Mucosa of rectum (tissue), 2 donors: ENCODE measurements around the gene PLXNB2.

ENCODE experiments used
- H3K27ac ChIP-seq, 2 donors: one replicate each; pipeline ENCODE4 v1.7.0; 2013; ENCODE audit warnings: inconsistent platforms in 2 of 2, low read depth in 2 of 2, low read length in 2 of 2
- H3K27me3 ChIP-seq, 2 donors: one replicate each; pipeline ENCODE4 v1.7.0; 2013; ENCODE audit warnings: low read length in 2 of 2; ENCODE audit not compliant: control insufficient read depth in 2 of 2, insufficient read depth in 2 of 2
- H3K36me3 ChIP-seq, 2 donors: one replicate each; pipeline ENCODE4 v1.7.0; 2013; ENCODE audit warnings: low read length in 2 of 2; ENCODE audit not compliant: control insufficient read depth in 2 of 2, insufficient read depth in 2 of 2
- H3K4me1 ChIP-seq, 2 donors: one replicate each; pipeline ENCODE4 v1.7.0; 2013; ENCODE audit warnings: low read length in 2 of 2, mild to moderate bottlenecking in 1 of 2; ENCODE audit not compliant: control insufficient read depth in 2 of 2, insufficient read depth in 2 of 2
- H3K4me3 ChIP-seq, 2 donors: one replicate each; pipeline ENCODE4 v1.7.0; 2013; ENCODE audit warnings: low read length in 2 of 2
- H3K9ac ChIP-seq, 2 donors: one replicate each; pipeline ENCODE4 v1.7.0; 2013; ENCODE audit warnings: low read length in 2 of 2, low read depth in 1 of 2, mild to moderate bottlenecking in 1 of 2
- H3K9me3 ChIP-seq, 2 donors: one replicate each; pipeline ENCODE4 v1.7.0; 2013; ENCODE audit warnings: low read length in 2 of 2; ENCODE audit not compliant: control insufficient read depth in 2 of 2
- donor health status: healthy.
- donor health status: Normal muscosa, but diverticular disease.

PLXNB2 gene

GRCh38 chr22:50304528-50305392, 2.7 kb downstream of the PLXNB2 start:
- H3K4me1 ChIP-seq: peaks cover 69 to 77% of the 10 kb centered on the region in 2 donors
- H3K9ac ChIP-seq: peak overlapping the region; percentile 68 to 93
- H3K27me3 ChIP-seq: no peaks in the 10 kb centered on the region
- H3K4me3 ChIP-seq: peak overlapping the region; percentile 82 to 84
- H3K36me3 ChIP-seq: no peaks in the 10 kb centered on the region
- peak overlapping the region; percentile 91 to 95 for H3K27ac ChIP-seq
- no peaks in the 10 kb centered on the region for H3K9me3 ChIP-seq

- peaks cover 66 to 76% of the 10 kb centered on the region in 2 donors for H3K4me1 ChIP-seq
- no peaks in the 10 kb centered on the region for H3K27me3 ChIP-seq
- peak overlapping the region; percentile 60 for H3K9ac ChIP-seq
- H3K4me3 ChIP-seq: peak overlapping the region in 1 of 2 donors; percentile 14
- H3K36me3 ChIP-seq: no peaks in the 10 kb centered on the region
- H3K9me3 ChIP-seq: no peaks in the 10 kb centered on the region
- H3K27ac ChIP-seq: peak overlapping the region; percentile 91 to 95
Observed at GRCh38 chr22:50303848-50304527, 3.5 kb downstream of the PLXNB2 start.

GRCh38 chr22:50303515-50303847, 4.0 kb downstream of the PLXNB2 start:
- peak overlapping the region; percentile 60 for H3K9ac ChIP-seq
- H3K27ac ChIP-seq: peak overlapping the region; percentile 91 to 95
- H3K4me1 ChIP-seq: peaks cover 65 to 76% of the 10 kb centered on the region in 2 donors
- no peaks in the 10 kb centered on the region for H3K27me3 ChIP-seq
- H3K9me3 ChIP-seq: no peaks in the 10 kb centered on the region
- no peak overlapping the region for H3K4me3 ChIP-seq
- no peaks in the 10 kb centered on the region for H3K36me3 ChIP-seq

DNA sequence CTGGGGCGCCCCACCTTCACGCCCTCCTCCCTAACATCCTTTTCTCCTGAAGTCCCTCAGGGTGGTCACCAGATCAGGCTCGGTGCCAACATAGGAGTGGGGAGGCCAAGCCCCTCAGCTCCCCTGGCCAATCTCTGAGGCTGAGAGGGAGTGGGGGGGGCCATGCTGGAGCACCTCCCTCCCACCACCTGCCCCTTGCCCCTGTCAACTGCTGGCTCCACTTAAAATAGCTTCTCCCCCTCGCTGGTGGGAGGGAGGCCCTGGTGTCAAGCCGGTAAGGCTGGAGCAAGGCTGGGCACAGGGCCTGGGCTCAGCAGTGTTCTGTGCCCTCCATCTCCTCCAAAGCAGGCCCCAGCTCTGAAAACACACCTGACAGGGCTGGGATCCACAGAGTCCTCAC, 4.9 kb downstream of the PLXNB2 start:
- Histone ChIP-seq H3K27ac (peak overlapping the region; percentile 91 to 95), H3K4me1 (peaks cover 63 to 78% of the 10 kb centered on the region in 2 donors), H3K27me3 (no peaks in the 10 kb centered on the region), H3K4me3 (no peak overlapping the region), H3K9ac (peak overlapping the region in 1 of 2 donors; percentile 60), H3K9me3 (no peaks in the 10 kb centered on the region), H3K36me3 (peaks cover 0 to 2% of the 10 kb centered on the region in 2 donors)

GRCh38 chr22:50302041-50302541, 5.4 kb downstream of the PLXNB2 start:
- Histone ChIP-seq H3K27ac (peak overlapping the region; percentile 45 to 52), H3K36me3 (peaks cover 0 to 4% of the 10 kb centered on the region in 2 donors), H3K9me3 (no peaks in the 10 kb centered on the region), H3K9ac (peak overlapping the region in 1 of 2 donors; percentile 60), H3K4me3 (no peak overlapping the region), H3K4me1 (peaks cover 67 to 82% of the 10 kb centered on the region in 2 donors), H3K27me3 (no peaks in the 10 kb centered on the region)

DNA sequence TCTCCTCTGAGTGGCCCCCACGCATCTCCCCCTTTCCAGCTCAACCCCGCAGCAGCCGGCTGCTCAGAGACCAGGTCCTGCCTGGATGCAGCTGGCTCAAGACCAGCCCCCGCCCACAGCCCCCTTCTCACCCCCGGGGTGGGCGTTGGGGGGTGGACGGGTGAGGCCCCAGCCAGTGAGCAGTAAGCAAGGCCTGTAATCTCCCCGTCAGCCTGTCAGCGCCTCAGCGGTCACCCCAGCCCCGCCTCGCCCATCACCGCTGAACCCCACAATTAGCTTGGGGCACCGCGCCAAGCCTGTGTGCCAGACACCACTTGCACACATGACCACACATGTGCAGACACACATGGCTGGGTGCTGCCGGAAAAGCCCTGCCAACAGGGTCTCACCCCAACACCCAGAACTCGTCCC, 5.9 kb downstream of the PLXNB2 start:
- peak overlapping the region in 1 of 2 donors; percentile 60 for H3K9ac ChIP-seq
- H3K36me3 ChIP-seq: peaks cover 0 to 4% of the 10 kb centered on the region in 2 donors
- no peaks in the 10 kb centered on the region for H3K9me3 ChIP-seq
- no peaks in the 10 kb centered on the region for H3K27me3 ChIP-seq
- H3K4me3 ChIP-seq: no peak overlapping the region
- H3K4me1 ChIP-seq: peaks cover 70 to 88% of the 10 kb centered on the region in 2 donors
- peak overlapping the region; percentile 45 to 52 for H3K27ac ChIP-seq

DNA sequence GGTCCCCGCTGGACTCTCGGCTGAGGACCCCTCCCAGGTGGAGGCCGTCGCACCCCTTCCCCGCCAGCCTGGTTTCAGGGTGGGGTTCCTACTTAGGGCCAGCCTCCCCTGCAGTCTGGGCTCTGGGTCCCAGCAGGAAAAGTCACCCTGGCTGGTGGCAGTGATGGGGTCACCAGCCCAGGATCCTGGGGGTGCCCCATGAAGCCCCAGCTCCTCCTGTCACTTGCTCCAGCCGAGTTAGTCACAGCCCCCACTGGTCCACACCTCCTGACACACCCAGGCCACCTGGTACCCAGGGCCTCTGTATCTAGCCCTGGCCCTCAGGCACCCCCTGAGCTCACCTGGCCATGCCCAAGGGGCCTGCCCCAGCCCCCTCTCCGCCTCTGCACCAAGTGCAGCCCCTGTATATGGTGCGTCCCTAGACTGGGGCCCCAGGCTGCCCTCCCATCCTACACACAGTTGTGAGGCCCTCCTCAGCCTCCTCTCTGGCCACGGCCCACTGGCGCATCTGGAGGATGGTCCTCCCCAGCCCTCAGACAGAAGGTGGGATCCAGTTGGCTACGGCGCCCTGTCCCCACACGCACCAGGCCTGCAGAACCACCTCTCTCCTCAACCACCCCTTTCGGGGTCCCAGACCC, 6.7 kb downstream of the PLXNB2 start:
- peaks cover 65 to 83% of the 10 kb centered on the region in 2 donors for H3K4me1 ChIP-seq
- H3K9ac ChIP-seq: no peak overlapping the region
- H3K27ac ChIP-seq: peak overlapping the region; percentile 36 to 52
- H3K9me3 ChIP-seq: no peaks in the 10 kb centered on the region
- peak overlapping the region in 1 of 2 donors; percentile 10 for H3K4me3 ChIP-seq
- no peaks in the 10 kb centered on the region for H3K27me3 ChIP-seq
- peaks cover 0 to 4% of the 10 kb centered on the region in 2 donors for H3K36me3 ChIP-seq

GRCh38 chr22:50299785-50300619, 7.4 kb downstream of the PLXNB2 start:
- peak overlapping the region; percentile 75 to 82 for H3K27ac ChIP-seq
- no peaks in the 10 kb centered on the region for H3K27me3 ChIP-seq
- H3K4me1 ChIP-seq: peaks cover 58 to 78% of the 10 kb centered on the region in 2 donors
- no peaks in the 10 kb centered on the region for H3K9me3 ChIP-seq
- H3K36me3 ChIP-seq: peaks cover 0 to 4% of the 10 kb centered on the region in 2 donors
- peak overlapping the region; percentile 44 to 52 for H3K4me3 ChIP-seq
- H3K9ac ChIP-seq: peak overlapping the region in 1 of 2 donors; percentile 62
